ENCODE data around the gene EHD1. TPM values are rescaled to one million over a fixed set of nuclear protein-coding genes. Genes with fewer than 3 reads are reported as not detected.

EHD1 gene
- total RNA-seq, 1 experiment from 2014 or later: 92.8 TPM

- intact Hi-C loops (cut with micrococcal nuclease; ENCODE audit: unreplicated experiment): loop anchor here (5.0 kb wide), 1 partner anchor 81 kb away; the partner anchor contains the start of gene BATF2
- CTCF ChIA-PET: interaction anchor here (0.7 to 2.0 kb wide), 2 partner anchors 68 to 98 kb away, joined by 3 to 7 read pairs; partner anchors contain the start of gene ARL2
- H3K4me1 Mint-ChIP-seq (ENCODE audit: low read depth, unreplicated experiment): no peaks in the 10 kb centered on the region
- peaks cover 49% of the 10 kb centered on the region for H3K36me3 Mint-ChIP-seq (ENCODE audit: insufficient read depth, unreplicated experiment)
- no peaks in the 10 kb centered on the region for H3K9me3 Mint-ChIP-seq (ENCODE audit: low read depth, unreplicated experiment)
- no TSS peak for BruUV-seq (replicated peaks)
- no peak for TF ChIP-seq CTCF (IDR thresholded peaks at IDR 0.05; ENCODE audit: unreplicated experiment)
- peak overlapping the region; percentile 85 for H3K27ac Mint-ChIP-seq (ENCODE audit: unreplicated experiment)
- DNase-seq: peak; percentile 33
- no peaks in the 10 kb centered on the region for H3K27me3 Mint-ChIP-seq (ENCODE audit: unreplicated experiment)
- peak overlapping the region; percentile 90 for H3K4me3 Mint-ChIP-seq (ENCODE audit: low read depth, unreplicated experiment)
These were observed 37.8 kb upstream of the EHD1 start for GRCh38 chr11:64916040-64916774.

GRCh38 chr11:64915376-64915887 is 37.0 kb upstream of the EHD1 start:
- TF ChIP-seq CTCF (IDR thresholded peaks at IDR 0.05; ENCODE audit: unreplicated experiment): no peak
- Mint-ChIP-seq H3K4me1 (ENCODE audit: low read depth, unreplicated experiment) (no peaks in the 10 kb centered on the region), H3K27me3 (ENCODE audit: unreplicated experiment) (no peaks in the 10 kb centered on the region), H3K9me3 (ENCODE audit: low read depth, unreplicated experiment) (no peaks in the 10 kb centered on the region), H3K4me3 (ENCODE audit: low read depth, unreplicated experiment) (peak overlapping the region; percentile 90), H3K36me3 (ENCODE audit: insufficient read depth, unreplicated experiment) (peaks cover 55% of the 10 kb centered on the region), H3K27ac (ENCODE audit: unreplicated experiment) (peak overlapping the region; percentile 85)
- CTCF ChIA-PET: interaction anchor here (0.7 to 2.0 kb wide), 2 partner anchors 67 to 99 kb away, joined by 3 to 7 read pairs; partner anchors contain the start of gene ARL2
- BruUV-seq (replicated peaks): no TSS peak
- intact Hi-C loops (cut with micrococcal nuclease; ENCODE audit: unreplicated experiment): loop anchor here (5.0 kb wide), 1 partner anchor 82 kb away; the partner anchor contains the start of gene BATF2
- no peak for DNase-seq

GRCh38 chr11:64914123-64914522 is 35.7 kb upstream of the EHD1 start:
- DNase-seq: no peak
- intact Hi-C loops (cut with micrococcal nuclease; ENCODE audit: unreplicated experiment): no loop called here
- Mint-ChIP-seq H3K27me3 (ENCODE audit: unreplicated experiment) (no peaks in the 10 kb centered on the region), H3K9me3 (ENCODE audit: low read depth, unreplicated experiment) (no peaks in the 10 kb centered on the region), H3K27ac (ENCODE audit: unreplicated experiment) (no peak overlapping the region), H3K4me1 (ENCODE audit: low read depth, unreplicated experiment) (no peaks in the 10 kb centered on the region), H3K4me3 (ENCODE audit: low read depth, unreplicated experiment) (no peak overlapping the region), H3K36me3 (ENCODE audit: insufficient read depth, unreplicated experiment) (peaks cover 67% of the 10 kb centered on the region)
- CTCF ChIA-PET: no interaction called here
- no TSS peak for BruUV-seq (replicated peaks)
- TF ChIP-seq CTCF (IDR thresholded peaks at IDR 0.05; ENCODE audit: unreplicated experiment): no peak

- CTCF ChIA-PET: no interaction called here
These were observed 34.8 kb upstream of the EHD1 start for GRCh38 chr11:64913171-64913727.

More at GRCh38 chr11:64913171-64913727, 34.8 kb upstream of the EHD1 start:
- intact Hi-C loops (cut with micrococcal nuclease; ENCODE audit: unreplicated experiment): no loop called here
- H3K4me3 Mint-ChIP-seq (ENCODE audit: low read depth, unreplicated experiment): no peak overlapping the region
- H3K27ac Mint-ChIP-seq (ENCODE audit: unreplicated experiment): no peak overlapping the region
- no peaks in the 10 kb centered on the region for H3K4me1 Mint-ChIP-seq (ENCODE audit: low read depth, unreplicated experiment)
- H3K36me3 Mint-ChIP-seq (ENCODE audit: insufficient read depth, unreplicated experiment): peaks cover 76% of the 10 kb centered on the region
- TF ChIP-seq CTCF (IDR thresholded peaks at IDR 0.05; ENCODE audit: unreplicated experiment): no peak
- H3K27me3 Mint-ChIP-seq (ENCODE audit: unreplicated experiment): no peaks in the 10 kb centered on the region
- H3K9me3 Mint-ChIP-seq (ENCODE audit: low read depth, unreplicated experiment): no peaks in the 10 kb centered on the region
- no peak for DNase-seq
- BruUV-seq (replicated peaks): no TSS peak
